Measurements from ENCODE around the gene LST1.

LST1 gene

GRCh38 chr6:31560697-31561058, 25.4 kb upstream of the LST1 start:
- no peak for DNase-seq

DNA sequence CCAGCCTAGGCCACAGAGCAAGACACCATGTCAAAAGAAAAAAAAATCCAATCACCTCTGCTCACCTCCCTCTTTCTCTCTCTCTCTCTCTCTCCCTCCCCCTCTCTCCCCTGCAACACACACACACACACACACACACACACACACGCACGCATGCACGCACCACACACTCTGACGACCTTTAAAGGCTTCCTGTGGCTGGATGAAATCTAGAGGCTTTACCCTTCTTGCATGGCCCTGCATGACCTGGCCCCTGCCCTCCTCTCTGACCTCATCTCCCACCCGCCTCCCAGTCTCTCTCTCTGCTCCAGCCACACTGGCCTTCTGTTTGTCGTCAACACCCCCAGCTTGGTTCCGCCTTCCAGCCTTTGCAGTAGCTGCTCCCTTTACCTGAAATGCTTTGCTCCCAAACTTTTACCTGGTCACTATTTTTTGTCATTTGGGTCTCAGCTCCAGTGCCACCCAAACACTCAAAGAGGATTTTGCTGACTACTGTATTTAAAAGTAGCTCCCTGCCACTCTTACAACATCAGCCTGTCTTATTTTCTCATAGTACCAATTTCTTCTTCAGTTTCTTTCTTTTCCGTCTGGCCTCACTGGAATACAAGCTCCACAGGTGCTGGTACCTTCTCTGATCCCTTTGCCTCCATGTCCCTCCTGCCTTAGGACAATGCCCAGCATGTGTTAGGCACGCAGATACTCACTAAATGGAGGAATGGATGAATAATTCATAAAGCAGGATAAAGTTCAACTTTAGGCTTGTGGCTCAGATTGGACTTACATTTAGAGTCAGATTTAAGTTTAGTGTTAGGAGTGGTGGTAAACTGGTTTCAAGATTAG, 18.3 kb upstream of the LST1 start:
- no peak for DNase-seq

- no peak for DNase-seq
Measured at GRCh38 chr6:31568537-31568961, 17.5 kb upstream of the LST1 start.

- DNase-seq, result no peak
Measured at GRCh38 chr6:31569861-31570536, 16.1 kb upstream of the LST1 start.

DNA sequence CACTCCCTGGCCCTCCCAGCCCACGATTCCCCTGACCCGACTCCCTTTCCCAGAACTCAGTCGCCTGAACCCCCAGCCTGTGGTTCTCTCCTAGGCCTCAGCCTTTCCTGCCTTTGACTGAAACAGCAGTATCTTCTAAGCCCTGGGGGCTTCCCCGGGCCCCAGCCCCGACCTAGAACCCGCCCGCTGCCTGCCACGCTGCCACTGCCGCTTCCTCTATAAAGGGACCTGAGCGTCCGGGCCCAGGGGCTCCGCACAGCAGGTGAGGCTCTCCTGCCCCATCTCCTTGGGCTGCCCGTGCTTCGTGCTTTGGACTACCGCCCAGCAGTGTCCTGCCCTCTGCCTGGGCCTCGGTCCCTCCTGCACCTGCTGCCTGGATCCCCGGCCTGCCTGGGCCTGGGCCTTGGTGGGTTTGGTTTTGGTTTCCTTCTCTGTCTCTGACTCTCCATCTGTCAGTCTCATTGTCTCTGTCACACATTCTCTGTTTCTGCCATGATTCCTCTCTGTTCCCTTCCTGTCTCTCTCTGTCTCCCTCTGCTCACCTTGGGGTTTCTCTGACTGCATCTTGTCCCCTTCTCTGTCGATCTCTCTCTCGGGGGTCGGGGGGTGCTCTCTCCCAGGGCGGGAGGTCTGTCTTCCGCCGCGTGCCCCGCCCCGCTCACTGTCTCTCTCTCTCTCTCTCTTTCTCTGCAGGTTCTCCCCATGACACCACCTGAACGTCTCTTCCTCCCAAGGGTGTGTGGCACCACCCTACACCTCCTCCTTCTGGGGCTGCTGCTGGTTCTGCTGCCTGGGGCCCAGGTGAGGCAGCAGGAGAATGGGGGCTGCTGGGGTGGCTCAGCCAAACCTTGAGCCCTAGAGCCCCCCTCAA, 13.8 kb upstream of the LST1 start, which contains the start of gene LTA:
TSS of gene LTA (plus strand) at position 249 of the 871 bp plus-strand sequence. CDS start at position 703, 454 bp downstream.
- DNase-seq, result no peak

DNA sequence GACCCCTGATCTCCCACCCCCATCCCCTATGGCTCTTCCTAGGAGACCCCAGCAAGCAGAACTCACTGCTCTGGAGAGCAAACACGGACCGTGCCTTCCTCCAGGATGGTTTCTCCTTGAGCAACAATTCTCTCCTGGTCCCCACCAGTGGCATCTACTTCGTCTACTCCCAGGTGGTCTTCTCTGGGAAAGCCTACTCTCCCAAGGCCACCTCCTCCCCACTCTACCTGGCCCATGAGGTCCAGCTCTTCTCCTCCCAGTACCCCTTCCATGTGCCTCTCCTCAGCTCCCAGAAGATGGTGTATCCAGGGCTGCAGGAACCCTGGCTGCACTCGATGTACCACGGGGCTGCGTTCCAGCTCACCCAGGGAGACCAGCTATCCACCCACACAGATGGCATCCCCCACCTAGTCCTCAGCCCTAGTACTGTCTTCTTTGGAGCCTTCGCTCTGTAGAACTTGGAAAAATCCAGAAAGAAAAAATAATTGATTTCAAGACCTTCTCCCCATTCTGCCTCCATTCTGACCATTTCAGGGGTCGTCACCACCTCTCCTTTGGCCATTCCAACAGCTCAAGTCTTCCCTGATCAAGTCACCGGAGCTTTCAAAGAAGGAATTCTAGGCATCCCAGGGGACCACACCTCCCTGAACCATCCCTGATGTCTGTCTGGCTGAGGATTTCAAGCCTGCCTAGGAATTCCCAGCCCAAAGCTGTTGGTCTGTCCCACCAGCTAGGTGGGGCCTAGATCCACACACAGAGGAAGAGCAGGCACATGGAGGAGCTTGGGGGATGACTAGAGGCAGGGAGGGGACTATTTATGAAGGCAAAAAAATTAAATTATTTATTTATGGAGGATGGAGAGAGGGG, 12.6 kb upstream of the LST1 start:
- DNase-seq, result no peak

DNA sequence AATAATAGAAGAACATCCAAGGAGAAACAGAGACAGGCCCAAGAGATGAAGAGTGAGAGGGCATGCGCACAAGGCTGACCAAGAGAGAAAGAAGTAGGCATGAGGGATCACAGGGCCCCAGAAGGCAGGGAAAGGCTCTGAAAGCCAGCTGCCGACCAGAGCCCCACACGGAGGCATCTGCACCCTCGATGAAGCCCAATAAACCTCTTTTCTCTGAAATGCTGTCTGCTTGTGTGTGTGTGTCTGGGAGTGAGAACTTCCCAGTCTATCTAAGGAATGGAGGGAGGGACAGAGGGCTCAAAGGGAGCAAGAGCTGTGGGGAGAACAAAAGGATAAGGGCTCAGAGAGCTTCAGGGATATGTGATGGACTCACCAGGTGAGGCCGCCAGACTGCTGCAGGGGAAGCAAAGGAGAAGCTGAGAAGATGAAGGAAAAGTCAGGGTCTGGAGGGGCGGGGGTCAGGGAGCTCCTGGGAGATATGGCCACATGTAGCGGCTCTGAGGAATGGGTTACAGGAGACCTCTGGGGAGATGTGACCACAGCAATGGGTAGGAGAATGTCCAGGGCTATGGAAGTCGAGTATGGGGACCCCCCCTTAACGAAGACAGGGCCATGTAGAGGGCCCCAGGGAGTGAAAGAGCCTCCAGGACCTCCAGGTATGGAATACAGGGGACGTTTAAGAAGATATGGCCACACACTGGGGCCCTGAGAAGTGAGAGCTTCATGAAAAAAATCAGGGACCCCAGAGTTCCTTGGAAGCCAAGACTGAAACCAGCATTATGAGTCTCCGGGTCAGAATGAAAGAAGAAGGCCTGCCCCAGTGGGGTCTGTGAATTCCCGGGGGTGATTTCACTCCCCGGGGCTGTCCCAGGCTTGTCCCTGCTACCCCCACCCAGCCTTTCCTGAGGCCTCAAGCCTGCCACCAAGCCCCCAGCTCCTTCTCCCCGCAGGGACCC, 11.7 kb upstream of the LST1 start:
- DNase-seq, result no peak

GRCh38 chr6:31575335-31575901, 10.7 kb upstream of the LST1 start, which contains the start of gene TNF:
TSS of gene TNF (plus strand) at chr6:31575565. CDS start at chr6:31575742, 177 bp downstream.
- DNase-seq, result no peak

- DNase-seq, result no peak
Measured at GRCh38 chr6:31575952-31576685, 10.0 kb upstream of the LST1 start.

GRCh38 chr6:31576897-31577578, 9.0 kb upstream of the LST1 start:
- DNase-seq, result no peak

DNA sequence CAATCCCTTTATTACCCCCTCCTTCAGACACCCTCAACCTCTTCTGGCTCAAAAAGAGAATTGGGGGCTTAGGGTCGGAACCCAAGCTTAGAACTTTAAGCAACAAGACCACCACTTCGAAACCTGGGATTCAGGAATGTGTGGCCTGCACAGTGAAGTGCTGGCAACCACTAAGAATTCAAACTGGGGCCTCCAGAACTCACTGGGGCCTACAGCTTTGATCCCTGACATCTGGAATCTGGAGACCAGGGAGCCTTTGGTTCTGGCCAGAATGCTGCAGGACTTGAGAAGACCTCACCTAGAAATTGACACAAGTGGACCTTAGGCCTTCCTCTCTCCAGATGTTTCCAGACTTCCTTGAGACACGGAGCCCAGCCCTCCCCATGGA, 8.5 kb upstream of the LST1 start:
- DNase-seq, result no peak

GRCh38 chr6:31578184-31579118, 7.6 kb upstream of the LST1 start:
- DNase-seq, result no peak

DNA sequence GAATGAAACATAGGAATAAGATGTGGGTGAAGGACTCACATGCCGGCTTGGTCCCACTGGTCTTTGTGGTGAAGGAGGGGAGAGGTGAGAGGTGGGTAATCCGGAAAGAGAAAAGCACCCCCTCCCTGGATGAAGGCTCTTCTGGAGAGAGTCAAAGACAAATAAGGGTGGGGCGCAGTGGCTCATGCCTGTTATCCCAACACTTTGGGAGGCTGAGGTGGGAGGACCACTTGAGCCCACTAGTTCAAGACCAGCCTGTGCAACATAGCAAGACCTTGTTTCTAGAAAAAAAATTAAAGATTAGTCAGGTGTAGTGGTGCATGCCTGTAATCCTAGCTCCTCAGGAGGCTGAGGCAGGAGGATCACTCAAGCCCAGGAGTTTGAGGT, 7.0 kb upstream of the LST1 start:
- DNase-seq, result no peak

- no peak for DNase-seq
Measured at GRCh38 chr6:31579546-31580437, 6.3 kb upstream of the LST1 start.

DNA sequence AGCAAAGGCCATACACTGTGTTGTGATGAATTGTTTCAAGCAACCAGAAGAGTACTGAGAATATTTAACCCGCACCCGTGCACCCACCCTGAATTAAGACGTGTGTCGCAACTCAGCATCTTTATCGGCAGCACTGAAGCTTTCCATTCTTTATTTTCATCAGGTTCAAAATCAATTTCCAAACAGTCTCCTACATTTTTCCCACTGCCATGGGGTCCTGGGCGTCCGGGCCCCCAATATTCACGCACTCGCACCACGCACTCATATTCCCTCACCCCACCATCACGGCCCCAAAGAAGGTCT, 5.7 kb upstream of the LST1 start:
- DNase-seq, result no peak

DNA sequence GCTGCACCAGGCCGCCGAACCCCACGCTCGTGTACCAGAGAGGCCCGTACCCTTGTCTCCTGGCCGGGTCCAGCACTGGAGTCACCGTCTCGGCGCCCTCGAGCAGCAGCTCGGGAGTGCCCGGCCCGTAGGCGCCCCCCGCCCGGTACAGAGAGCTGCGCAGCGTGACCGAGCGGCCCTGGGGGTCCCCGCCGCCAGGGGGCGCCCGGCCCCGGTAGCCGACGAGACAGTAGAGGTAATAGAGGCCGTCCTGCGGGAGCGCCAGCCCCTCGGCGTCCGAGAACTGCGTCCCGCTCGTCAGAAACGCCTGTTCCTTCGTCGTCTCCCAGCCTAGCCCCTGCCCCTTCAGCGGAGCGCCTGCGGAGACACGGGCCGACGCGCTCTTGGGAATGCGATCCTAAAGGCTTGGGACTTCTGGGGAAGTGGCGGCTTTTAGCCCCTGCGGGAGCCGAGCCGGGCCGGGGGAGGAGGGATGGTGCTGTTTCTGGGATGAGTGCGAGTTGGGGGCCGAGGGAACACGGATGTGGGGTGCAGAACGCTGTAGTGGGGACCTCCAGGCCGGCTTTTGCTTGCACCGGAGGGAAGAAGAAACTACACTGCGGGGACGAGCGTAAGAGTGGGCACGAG, 5.2 kb upstream of the LST1 start:
- peak; percentile 67 for DNase-seq
